ENCODE measurements around the gene TPPP2.

Gene TPPP2

GRCh38 chr14:21017528-21018245, 12.3 kb upstream of the TPPP2 start:
- no peak for DNase-seq (ENCODE audit: low spot score)

- no peak for DNase-seq (ENCODE audit: low spot score)
These were observed 11.7 kb upstream of the TPPP2 start for GRCh38 chr14:21018286-21018685.

GRCh38 chr14:21018781-21019180, 11.2 kb upstream of the TPPP2 start:
- no peak for DNase-seq (ENCODE audit: low spot score)

GRCh38 chr14:21019366-21019765, 10.7 kb upstream of the TPPP2 start:
- DNase-seq (ENCODE audit: low spot score): no peak

- DNase-seq (ENCODE audit: low spot score): no peak
These were observed 9.0 kb upstream of the TPPP2 start for GRCh38 chr14:21020977-21021545.

- no peak for DNase-seq (ENCODE audit: low spot score)
These were observed 7.3 kb upstream of the TPPP2 start for GRCh38 chr14:21022686-21023085.

GRCh38 chr14:21023174-21023573, 6.8 kb upstream of the TPPP2 start:
- no peak for DNase-seq (ENCODE audit: low spot score)

- peak; percentile 43 for DNase-seq (ENCODE audit: low spot score)
These were observed 6.0 kb upstream of the TPPP2 start for GRCh38 chr14:21023817-21024584.

GRCh38 chr14:21024585-21025370, 5.2 kb upstream of the TPPP2 start, which contains the start of gene NDRG2:
Gene NDRG2, minus strand, starts transcription at chr14:21025061. Its CDS starts 1,746 bp downstream, at chr14:21023315.
- DNase-seq (ENCODE audit: low spot score): peak; percentile 81

- no peak for DNase-seq (ENCODE audit: low spot score)
These were observed 4.4 kb upstream of the TPPP2 start for GRCh38 chr14:21025371-21026273.

- DNase-seq (ENCODE audit: low spot score): no peak
These were observed 3.6 kb upstream of the TPPP2 start for GRCh38 chr14:21026274-21026987.

- no peak for DNase-seq (ENCODE audit: low spot score)
These were observed 3.1 kb upstream of the TPPP2 start for GRCh38 chr14:21026988-21027315.

- no peak for DNase-seq (ENCODE audit: low spot score)
These were observed 514 bp downstream of the TPPP2 start for GRCh38 chr14:21030531-21030930.

GRCh38 chr14:21032326-21033132, 2.5 kb downstream of the TPPP2 start:
- no peak for DNase-seq (ENCODE audit: low spot score)

- DNase-seq (ENCODE audit: low spot score): no peak
These were observed 3.2 kb downstream of the TPPP2 start for GRCh38 chr14:21033133-21033698.

- no peak for DNase-seq (ENCODE audit: low spot score)
These were observed 4.7 kb downstream of the TPPP2 start, which contains the start of gene RNASE13 for GRCh38 chr14:21034707-21035106. Gene RNASE13, minus strand, starts transcription at chr14:21034807. Its CDS starts 519 bp downstream, at chr14:21034288.

- DNase-seq (ENCODE audit: low spot score): no peak
These were observed 6.7 kb downstream of the TPPP2 start for GRCh38 chr14:21036751-21037150.

GRCh38 chr14:21037156-21037555, 7.1 kb downstream of the TPPP2 start:
- DNase-seq (ENCODE audit: low spot score): no peak
